GM23248 (cell line): ENCODE measurements around the gene PLAGL2. TPM values are rescaled to one million over a fixed set of nuclear protein-coding genes. Genes with fewer than 3 reads are reported as not detected.

ENCODE experiments used
- DNase-seq: peaks from one replicate; pipeline ENCODE4 v3.0.0-alpha.2; 2015
- H2AFZ ChIP-seq: fragments of 200-600 bp; sonication (generic); 2 replicates; pipeline ENCODE4 v1.6.1; 2016; ENCODE audit warnings: antibody characterized with exemption
- H3F3A ChIP-seq: fragments of 200-600 bp; sonication (generic); 2 replicates; pipeline ENCODE4 v1.6.1; 2016; ENCODE audit warnings: mild to moderate bottlenecking, antibody characterized with exemption, mixed run types; ENCODE audit not compliant: insufficient read depth
- H3K27ac ChIP-seq: fragments of 200-600 bp; sonication (generic); 2 replicates; pipeline ENCODE4 v1.5.1; 2016; ENCODE audit warnings: mild to moderate bottlenecking
- H3K27me3 ChIP-seq: fragments of 200-600 bp; sonication (generic); replicated peaks from 2 replicates; pipeline ENCODE4 v1.6.1; 2016; ENCODE audit warnings: mild to moderate bottlenecking; ENCODE audit not compliant: insufficient read depth
- H3K36me3 ChIP-seq: fragments of 200-600 bp; sonication (generic); 2 replicates; pipeline ENCODE4 v1.6.1; 2016; ENCODE audit warnings: low read depth, mild to moderate bottlenecking
- H3K4me1 ChIP-seq: fragments of 200-600 bp; sonication (generic); 2 replicates; pipeline ENCODE4 v1.6.1; 2016; ENCODE audit warnings: mild to moderate bottlenecking; ENCODE audit not compliant: insufficient read depth
- H3K4me2 ChIP-seq: fragments of 200-600 bp; sonication (generic); one replicate; pipeline ENCODE4 v1.6.1; 2016; ENCODE audit warnings: mild to moderate bottlenecking; ENCODE audit not compliant: unreplicated experiment
- H3K4me3 ChIP-seq: fragments of 200-600 bp; sonication (generic); 2 replicates; pipeline ENCODE4 v1.5.1; 2016; ENCODE audit warnings: mild to moderate bottlenecking
- H3K79me2 ChIP-seq: fragments of 200-600 bp; sonication (generic); 2 replicates; pipeline ENCODE4 v1.6.1; 2016; ENCODE audit warnings: mild to moderate bottlenecking; ENCODE audit not compliant: insufficient read depth
- H3K9ac ChIP-seq: fragments of 200-600 bp; sonication (generic); 2 replicates; pipeline ENCODE4 v1.6.1; 2016; ENCODE audit warnings: mild to moderate bottlenecking
- H3K9me2 ChIP-seq: fragments of 200-600 bp; sonication (generic); 2 replicates; pipeline ENCODE4 v1.6.1; 2016; ENCODE audit warnings: mixed run types, mild to moderate bottlenecking, moderate library complexity; ENCODE audit not compliant: insufficient read depth
- H3K9me3 ChIP-seq: fragments of 200-600 bp; sonication (generic); one replicate; pipeline ENCODE4 v1.6.1; 2017; ENCODE audit warnings: low read depth
- H4K20me1 ChIP-seq: fragments of 200-600 bp; sonication (generic); 2 replicates; pipeline ENCODE4 v1.6.0; 2016; ENCODE audit not compliant: insufficient read depth
- EZH2 ChIP-seq: fragments of 200-600 bp; sonication (generic); IDR thresholded peaks from 2 replicates; pipeline ENCODE4 v1.6.1; 2018; ENCODE audit warnings: antibody characterized with exemption, mild to moderate bottlenecking; ENCODE audit not compliant: insufficient read depth, poor library complexity, severe bottlenecking
- EZH2phosphoT487 ChIP-seq: fragments of 200-600 bp; sonication (generic); IDR thresholded peaks from 2 replicates; pipeline ENCODE4 v1.6.1; 2018; ENCODE audit warnings: antibody characterized with exemption, moderate library complexity, mild to moderate bottlenecking, low read depth; ENCODE audit not compliant: insufficient read depth
- WGBS, 2 experiments: methylation state at CpG; one replicate each; pipeline ENCODE4 v1.1.6; 2015 to 2017; ENCODE audit warnings: low lambda C conversion rate in 2 of 2, low coverage in 1 of 2; ENCODE audit errors: missing lambda C conversion rate in 2 of 2; 5-methylcytosine and 5-hydroxymethylcytosine counted together
- in situ Hi-C: fragments of 300-500 bp; cut with MboI; formaldehyde crosslinking; loops from 2 replicates; pipeline ENCODE4 v1.15.0; 2020
- polyA plus RNA-seq: library from polyadenylated mRNA; unstranded; fragments of >200 nt; fragmentation: Nextera tagmentation; extraction: Ambion mirVana; gene quantifications from 2 replicates; pipeline ENCODE4 v1.2.1, GENCODE V29; 2016
- total RNA-seq: library from RNA; depleted of rRNA; stranded (reverse); fragments of >200 nt; shearing (Covaris generic); gene quantifications from 2 replicates; pipeline ENCODE4 v1.2.3, GENCODE V29; 2014

The PLAGL2 gene
- total and polyA plus RNA-seq, 2 experiments from 2014 or later = 2.1 to 4.1 TPM

DNA sequence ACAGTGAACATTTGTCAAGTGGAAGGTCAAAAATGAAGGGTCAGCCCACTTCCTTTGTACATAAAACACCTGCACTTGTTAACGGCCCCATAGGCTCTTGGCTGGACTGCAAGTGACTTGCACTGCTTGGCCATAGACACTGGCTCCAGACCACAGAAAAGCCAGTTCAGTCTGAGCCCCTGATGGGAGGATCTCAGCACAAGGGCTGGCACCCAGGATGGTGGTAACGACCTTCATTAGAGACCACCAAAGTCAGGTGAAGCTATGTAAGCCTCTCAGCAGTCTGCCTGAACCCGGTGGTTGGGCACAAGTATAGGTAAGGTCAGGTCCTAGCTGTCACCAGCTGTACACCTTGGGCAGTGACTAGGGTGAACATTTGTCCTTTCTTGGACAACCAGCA, 16.1 kb downstream of the PLAGL2 start:
- Histone ChIP-seq H2AFZ (no peak overlapping the region), H3K4me1 (peaks cover 5% of the 10 kb centered on the region), H3F3A (peaks cover 27% of the 10 kb centered on the region), H3K9ac (no peak overlapping the region), H3K4me3 (no peak overlapping the region), H3K27ac (peak overlapping the region; percentile 40), H3K9me2 (no peaks in the 10 kb centered on the region), H3K27me3 (no peaks in the 10 kb centered on the region), H4K20me1 (no peaks in the 10 kb centered on the region), H3K9me3 (no peaks in the 10 kb centered on the region), H3K79me2 (no peaks in the 10 kb centered on the region), H3K4me2 (no peak overlapping the region), H3K36me3 (no peaks in the 10 kb centered on the region; the same call in 1 of the 2 replicates)
- WGBS, 2 experiments = 76% methylated on average over 3 of the region's 3 CpGs
- in situ Hi-C loops = no loop called here
- no peak for TF ChIP-seq EZH2
- DNase-seq = no peak

DNA sequence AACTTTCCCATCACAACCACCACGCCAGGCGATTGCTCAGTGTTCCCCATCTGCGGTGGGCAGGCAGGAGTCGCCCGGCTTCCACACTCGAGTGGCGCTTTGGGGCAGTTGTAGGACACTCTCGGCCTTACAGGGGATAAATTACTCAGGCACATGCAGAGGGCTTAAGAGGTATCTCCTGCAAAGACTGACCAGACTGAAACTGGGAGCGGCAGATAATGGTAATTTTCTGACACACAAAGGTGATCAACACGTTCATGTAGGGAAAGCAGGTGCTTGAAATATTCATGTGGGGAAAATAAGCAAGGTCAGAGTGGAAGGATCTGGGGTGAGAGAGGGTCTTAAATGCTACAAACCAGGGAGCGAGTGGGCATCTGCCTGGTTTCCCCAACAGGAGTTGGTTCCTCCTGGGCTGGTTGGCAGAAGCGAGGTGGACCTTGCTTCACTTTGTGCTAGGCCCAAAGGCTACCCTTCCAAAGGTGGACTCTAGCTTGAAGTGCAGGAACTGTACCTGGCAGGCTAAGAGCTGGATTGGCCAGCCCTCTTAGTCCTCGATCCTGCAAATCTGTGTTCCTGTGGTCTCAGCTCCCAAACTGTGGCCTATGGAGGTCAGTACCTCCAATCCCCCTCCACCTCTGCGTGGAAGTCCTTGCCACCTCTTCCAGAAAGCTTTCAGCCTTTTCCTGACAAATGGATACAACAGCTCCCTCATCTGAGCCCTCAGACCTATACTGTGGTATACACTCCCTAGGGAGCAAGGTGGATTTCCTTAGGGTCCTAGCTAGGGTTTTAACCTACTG, 16.7 kb downstream of the PLAGL2 start:
- TF ChIP-seq EZH2phosphoT487 = no peak
- Histone ChIP-seq H3K4me2 (peak overlapping the region; percentile 80), H3K27me3 (no peaks in the 10 kb centered on the region), H3K79me2 (no peaks in the 10 kb centered on the region), H3K36me3 (no peaks in the 10 kb centered on the region; the same call in 1 of the 2 replicates), H2AFZ (peak overlapping the region; percentile 88), H3F3A (peaks cover 27% of the 10 kb centered on the region), H4K20me1 (no peaks in the 10 kb centered on the region), H3K9me2 (no peaks in the 10 kb centered on the region), H3K9ac (peak overlapping the region; percentile 87), H3K27ac (peak overlapping the region; percentile 39), H3K4me1 (peaks cover 5% of the 10 kb centered on the region), H3K9me3 (no peaks in the 10 kb centered on the region), H3K4me3 (peak overlapping the region; percentile 77)
- DNase-seq = peak; percentile 17
- WGBS, 2 experiments = 33 to 35% methylated on average over 14 of the region's 14 CpGs
- in situ Hi-C loops = no loop called here

DNA sequence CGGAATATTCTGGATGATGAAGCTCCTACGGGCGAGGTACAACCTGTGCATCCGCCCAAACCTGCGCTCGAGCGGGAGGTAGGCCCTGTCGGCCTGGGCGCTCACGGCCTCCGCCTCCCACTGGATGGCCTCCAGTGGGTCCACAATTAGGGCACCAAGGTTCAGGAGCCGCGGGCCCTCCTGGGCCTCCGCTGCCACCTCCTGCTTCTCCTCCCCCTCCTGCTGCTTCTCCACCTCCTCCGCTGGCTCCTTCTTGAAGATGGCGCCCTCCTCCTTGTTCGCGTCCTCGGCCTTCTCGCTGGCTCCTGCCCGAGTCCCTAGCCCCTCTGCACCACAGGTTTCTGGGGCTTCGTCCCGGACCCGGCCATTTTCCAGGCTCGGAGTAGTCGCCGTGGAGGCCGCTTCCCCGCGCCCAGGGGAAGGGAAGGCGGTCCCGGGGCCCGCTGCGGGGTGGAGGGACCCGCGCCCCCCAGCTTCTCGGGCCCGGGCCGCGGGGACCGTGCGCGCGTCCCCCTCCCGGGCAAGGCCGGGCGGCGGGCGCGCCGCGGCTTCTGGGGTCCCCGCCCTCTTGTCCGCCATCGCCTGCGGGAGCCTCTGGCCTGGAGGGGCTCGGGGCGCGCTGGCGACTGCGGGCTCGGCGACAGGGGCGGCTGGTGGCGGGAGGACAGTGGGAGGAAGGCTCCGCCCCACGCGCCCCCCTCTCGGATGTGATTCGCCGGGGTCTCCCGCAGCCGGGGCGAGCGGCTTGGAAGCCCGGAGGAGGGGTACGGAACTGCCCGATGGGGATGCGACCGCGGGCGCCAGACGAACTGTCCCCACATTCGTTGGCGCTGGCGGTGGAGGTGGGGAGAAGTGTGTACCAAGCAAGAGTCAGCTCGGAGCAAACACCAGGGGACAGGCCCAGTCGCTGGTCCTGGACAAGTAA, 17.6 kb downstream of the PLAGL2 start:
- Histone ChIP-seq H3K9me3 (no peaks in the 10 kb centered on the region), H3K4me2 (peak overlapping the region; percentile 80), H3F3A (peaks cover 27% of the 10 kb centered on the region), H3K27ac (peak overlapping the region; percentile 39), H3K4me1 (peaks cover 5% of the 10 kb centered on the region), H4K20me1 (no peaks in the 10 kb centered on the region), H3K36me3 (no peaks in the 10 kb centered on the region), H3K79me2 (no peaks in the 10 kb centered on the region), H2AFZ (peak overlapping the region; percentile 88), H3K9me2 (no peaks in the 10 kb centered on the region), H3K4me3 (peak overlapping the region; percentile 77), H3K9ac (peak overlapping the region; percentile 87), H3K27me3 (no peaks in the 10 kb centered on the region)
- DNase-seq = peak; percentile 73
- WGBS, 2 experiments = 4 to 6% methylated on average over 63 to 83 of the region's 88 CpGs
- in situ Hi-C loops = no loop called here
- TF ChIP-seq EZH2phosphoT487 = no peak
- TF ChIP-seq EZH2 = no peak

DNA sequence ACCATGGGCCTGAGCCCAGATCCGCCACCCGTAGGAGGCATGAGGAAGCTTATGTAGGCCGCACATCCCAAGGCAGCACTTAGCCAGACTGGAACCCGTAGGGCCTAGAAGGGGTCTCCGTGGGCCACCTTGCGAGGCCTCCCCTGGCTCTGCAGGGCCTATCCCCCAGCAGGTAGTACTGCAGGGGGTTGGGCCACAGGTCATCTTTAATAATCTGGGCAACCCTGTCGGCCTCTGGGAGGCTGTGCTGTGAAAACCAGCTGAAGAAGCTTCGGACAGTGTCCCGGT, 18.5 kb downstream of the PLAGL2 start:
- Histone ChIP-seq H3K4me2 (peak overlapping the region; percentile 80), H3K4me1 (peaks cover 5% of the 10 kb centered on the region), H4K20me1 (no peaks in the 10 kb centered on the region), H3K27me3 (no peaks in the 10 kb centered on the region), H3K9me3 (no peaks in the 10 kb centered on the region), H3K79me2 (no peaks in the 10 kb centered on the region), H3K9me2 (no peaks in the 10 kb centered on the region), H2AFZ (peak overlapping the region; percentile 88), H3K27ac (no peak overlapping the region), H3K9ac (peak overlapping the region; percentile 87), H3K4me3 (peak overlapping the region; percentile 77), H3F3A (peaks cover 27% of the 10 kb centered on the region), H3K36me3 (no peaks in the 10 kb centered on the region)
- WGBS, 2 experiments = 91 to 95% methylated on average over 9 of the region's 9 CpGs
- in situ Hi-C loops = no loop called here
- TF ChIP-seq EZH2phosphoT487 (no peak), EZH2 (no peak)
- no peak for DNase-seq
